Measurements from ENCODE around the gene SHCBP1.
A peak's percentile ranks its signal among the peaks of the same experiment; 100 is the strongest.

SHCBP1 gene

DNA sequence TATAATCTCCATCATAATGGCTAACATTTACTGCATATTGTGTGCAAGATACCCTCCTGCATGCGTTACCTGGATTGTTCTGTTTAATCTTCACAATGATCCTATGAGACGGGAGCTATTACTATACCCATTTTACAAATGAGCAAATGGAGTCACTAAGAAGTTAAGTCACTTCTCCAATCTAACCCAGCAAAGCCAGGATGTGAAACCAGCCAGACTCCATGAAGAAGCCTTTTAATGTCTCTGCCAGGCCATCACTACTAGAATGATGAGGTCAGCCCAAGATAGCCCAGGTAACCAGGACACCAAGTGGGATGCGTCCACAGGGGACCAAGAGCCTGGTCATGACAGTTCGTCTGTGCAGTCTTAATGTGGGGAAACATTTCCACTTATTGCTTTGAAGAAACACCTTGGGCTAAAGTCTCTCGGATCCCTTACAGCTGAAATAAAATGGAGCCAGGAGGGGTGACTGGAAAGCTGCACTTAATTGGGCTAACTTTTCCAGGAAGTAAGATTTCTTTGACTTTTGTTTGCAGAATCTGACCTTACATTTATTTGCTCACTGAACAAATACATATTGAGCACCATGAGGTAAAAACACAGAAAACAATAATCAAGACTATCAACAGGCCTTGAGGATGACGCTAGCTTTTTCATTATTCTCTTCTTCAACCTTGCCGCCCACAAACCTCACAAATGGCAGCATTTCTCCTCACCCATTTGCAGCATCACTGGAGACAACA lies 926 bp upstream of the SHCBP1 start:
- DNase-seq: no peak
- TF ChIP-seq POLR2A (IDR thresholded peaks at IDR 0.05; ENCODE audit: low read length): no peak
- no peak for TF ChIP-seq GATA1 (IDR thresholded peaks at IDR 0.05; ENCODE audit: low read depth, low read length)

DNA sequence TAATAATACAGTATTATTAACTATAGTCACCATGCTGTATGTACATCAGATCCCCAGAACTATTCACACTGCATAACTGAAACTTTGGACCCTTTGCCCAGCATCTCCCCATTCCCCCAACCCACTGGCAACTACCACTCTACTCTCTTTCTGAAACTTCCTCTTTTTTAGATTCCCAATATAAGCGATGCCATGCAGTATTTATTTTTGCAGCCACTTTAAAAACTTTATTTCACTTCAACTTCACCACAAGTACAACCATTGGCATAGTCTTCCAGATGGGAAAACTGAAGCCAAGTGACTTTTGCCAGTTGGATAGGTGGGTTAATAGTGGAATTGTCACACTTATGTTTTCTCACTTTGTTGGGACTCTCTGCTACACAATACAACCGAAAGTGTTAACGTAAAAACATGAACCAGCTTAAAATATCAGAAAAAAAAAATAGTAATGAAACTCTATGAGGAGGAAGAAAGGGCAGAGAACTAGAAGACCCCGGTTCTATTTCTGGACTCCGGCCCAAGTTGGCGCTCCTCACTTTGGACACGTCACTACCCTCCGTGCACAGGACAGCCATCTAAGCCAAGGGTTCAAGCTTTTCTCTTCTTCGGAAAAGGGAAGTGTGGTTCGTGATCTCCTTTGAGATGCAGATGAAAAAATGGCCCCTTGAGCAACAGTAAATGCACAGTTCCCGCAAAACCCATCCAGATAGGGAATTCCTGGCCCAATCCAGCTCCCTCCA lies 743 bp downstream of the SHCBP1 start:
- peak; percentile 72 to 79 for DNase-seq
- TF ChIP-seq POLR2A (IDR thresholded peaks at IDR 0.05; ENCODE audit: low read length): no peak
- no peak for TF ChIP-seq GATA1 (IDR thresholded peaks at IDR 0.05; ENCODE audit: low read depth, low read length)

DNA sequence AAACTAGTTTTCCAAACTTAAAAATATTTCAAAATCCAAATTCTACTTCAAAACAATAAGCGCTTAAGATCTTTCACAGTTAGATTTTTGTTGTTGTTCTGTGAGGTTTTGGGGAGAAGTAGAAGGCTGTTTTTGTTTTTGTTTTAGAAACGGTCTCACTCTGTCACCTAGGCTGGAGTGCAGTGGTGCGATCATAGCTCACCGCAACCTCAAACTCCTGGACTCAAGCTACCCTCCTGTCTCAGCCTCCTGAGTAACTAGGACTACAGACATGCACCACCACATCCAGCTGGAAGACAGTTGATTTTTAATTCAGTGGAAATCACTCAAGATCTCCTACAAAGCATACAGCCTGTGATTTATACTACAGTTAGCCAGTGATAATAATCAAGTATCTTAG lies 2.7 kb downstream of the SHCBP1 start:
- TF ChIP-seq GATA1 (IDR thresholded peaks at IDR 0.05; ENCODE audit: low read depth, low read length): no peak
- TF ChIP-seq POLR2A (IDR thresholded peaks at IDR 0.05; ENCODE audit: low read length): no peak
- DNase-seq: no peak

DNA sequence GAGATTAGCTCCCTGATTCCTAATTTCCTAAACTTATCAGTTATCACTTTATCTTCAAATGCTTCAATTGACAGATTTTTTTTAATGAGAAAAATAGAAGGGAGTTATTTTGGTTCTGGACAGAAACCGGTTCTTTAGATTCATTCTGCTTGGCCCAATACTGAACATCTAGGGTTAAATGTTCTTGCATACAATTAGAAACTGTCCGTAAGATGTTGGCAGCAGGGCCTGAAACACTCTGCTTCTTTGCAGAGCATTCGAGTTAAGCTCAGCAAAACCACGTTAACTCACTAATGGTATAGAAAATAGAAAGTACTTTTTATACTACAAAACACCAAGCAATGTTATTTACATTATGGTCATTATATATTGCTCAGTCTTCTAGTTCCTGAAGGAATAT lies 7.2 kb downstream of the SHCBP1 start:
- TF ChIP-seq GATA1 (IDR thresholded peaks at IDR 0.05; ENCODE audit: low read depth, low read length) (no peak), POLR2A (IDR thresholded peaks at IDR 0.05; ENCODE audit: low read length) (no peak)
- no peak for DNase-seq

DNA sequence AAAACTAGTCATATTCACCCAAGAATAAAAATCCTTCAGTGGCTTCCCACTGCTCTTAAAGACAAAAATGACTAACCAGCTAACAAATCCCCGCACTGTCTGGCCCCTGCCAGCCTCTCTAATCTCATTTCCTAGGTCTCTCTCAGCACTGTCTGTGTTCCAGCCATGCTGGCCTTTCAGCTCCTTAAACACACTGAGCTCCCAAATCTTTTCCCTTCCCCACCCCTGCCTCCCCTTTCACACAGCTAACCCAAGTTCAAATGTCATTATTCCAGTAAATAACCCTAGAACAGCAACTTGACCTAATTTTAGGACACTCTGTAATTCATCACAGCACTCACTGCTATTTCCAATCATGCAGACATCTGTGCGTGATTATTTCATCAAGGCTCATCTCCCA lies 7.8 kb downstream of the SHCBP1 start:
- TF ChIP-seq GATA1 (IDR thresholded peaks at IDR 0.05; ENCODE audit: low read depth, low read length) (no peak), POLR2A (IDR thresholded peaks at IDR 0.05; ENCODE audit: low read length) (no peak)
- no peak for DNase-seq

DNA sequence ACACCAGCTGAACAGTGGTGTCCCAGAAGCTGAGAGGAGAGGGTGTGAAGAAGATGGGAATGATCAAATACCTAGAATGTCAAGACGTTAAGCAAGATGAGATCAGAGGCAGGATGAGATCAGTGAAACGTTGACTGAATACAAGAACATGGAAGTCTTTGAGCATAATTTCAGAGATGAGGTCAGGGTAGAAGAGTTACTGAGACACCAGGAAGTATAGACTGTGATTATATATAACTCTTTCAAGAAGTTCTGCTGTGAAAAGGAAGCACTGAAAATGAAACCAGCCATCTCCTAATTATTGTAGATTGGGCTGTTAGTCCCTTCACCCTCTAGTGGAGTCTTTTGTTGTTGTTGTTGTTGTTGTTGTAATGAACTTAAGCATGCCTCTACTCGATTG lies 9.1 kb downstream of the SHCBP1 start:
- DNase-seq: no peak
- TF ChIP-seq GATA1 (IDR thresholded peaks at IDR 0.05; ENCODE audit: low read depth, low read length) (no peak), POLR2A (IDR thresholded peaks at IDR 0.05; ENCODE audit: low read length) (no peak)

DNA sequence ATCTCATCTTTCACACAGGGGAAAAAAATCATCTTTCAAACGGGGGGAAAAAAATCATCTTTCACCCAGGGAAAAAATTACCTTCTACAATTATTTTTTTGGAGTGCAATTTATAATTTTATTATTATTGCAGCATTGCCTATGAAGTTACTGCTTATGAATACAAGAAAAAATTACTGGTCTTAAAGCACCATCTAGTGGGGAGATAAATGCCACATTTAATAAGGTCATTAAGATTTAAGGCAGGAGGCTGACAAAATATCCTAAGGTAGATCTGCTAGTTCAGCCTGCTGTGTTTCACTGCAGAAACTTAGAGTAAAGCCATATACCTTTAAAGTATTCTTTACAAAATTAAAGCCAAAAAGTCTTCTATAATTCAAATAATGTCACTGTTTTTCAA lies 13.7 kb downstream of the SHCBP1 start:
- DNase-seq: peak; percentile 56 to 63
- no peak for TF ChIP-seq POLR2A (IDR thresholded peaks at IDR 0.05; ENCODE audit: low read length)
- TF ChIP-seq GATA1 (IDR thresholded peaks at IDR 0.05; ENCODE audit: low read depth, low read length): no peak

DNA sequence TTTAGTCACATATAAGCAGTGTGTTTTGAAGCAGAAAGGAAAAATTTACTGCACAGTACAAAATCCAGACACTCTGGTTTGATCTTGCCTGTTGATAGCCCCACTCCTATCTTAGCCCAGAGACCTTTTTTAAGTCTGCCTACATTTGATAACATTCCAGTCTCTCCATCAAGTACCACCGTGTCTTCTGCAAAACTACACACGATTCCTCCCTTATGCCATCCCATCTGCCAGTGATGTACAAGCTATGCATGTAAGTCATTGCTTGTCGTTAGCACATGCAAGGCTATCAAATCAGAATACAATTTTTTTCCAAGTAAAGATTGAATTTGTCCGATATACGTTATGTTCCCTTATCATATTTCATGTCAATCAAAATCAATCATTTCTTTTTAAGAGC lies 14.9 kb downstream of the SHCBP1 start:
- peak; percentile 8 to 42 for DNase-seq
- TF ChIP-seq POLR2A (IDR thresholded peaks at IDR 0.05; ENCODE audit: low read length) (no peak), GATA1 (IDR thresholded peaks at IDR 0.05; ENCODE audit: low read depth, low read length) (no peak)

DNA sequence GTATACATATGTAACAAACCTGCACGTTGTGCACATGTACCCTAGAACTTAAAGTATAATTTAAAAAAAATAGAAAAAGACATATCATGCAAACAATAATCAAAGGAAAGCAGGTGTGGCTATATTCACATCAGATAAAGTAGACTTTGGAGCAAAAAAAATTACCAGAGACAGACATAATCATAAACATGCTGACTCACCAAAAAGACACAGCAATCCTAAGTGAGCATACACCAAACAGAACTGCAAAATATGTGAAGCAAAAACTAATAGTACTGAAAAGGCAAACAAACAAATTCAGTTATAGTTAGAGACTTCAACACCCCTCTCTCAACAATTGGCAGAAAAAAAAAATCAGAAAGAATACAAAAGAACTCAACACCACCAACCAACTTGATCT lies 29.9 kb downstream of the SHCBP1 start:
- TF ChIP-seq GATA1 (IDR thresholded peaks at IDR 0.05; ENCODE audit: low read depth, low read length) (no peak), POLR2A (IDR thresholded peaks at IDR 0.05; ENCODE audit: low read length) (no peak)
- DNase-seq: peak; percentile 7 to 14

DNA sequence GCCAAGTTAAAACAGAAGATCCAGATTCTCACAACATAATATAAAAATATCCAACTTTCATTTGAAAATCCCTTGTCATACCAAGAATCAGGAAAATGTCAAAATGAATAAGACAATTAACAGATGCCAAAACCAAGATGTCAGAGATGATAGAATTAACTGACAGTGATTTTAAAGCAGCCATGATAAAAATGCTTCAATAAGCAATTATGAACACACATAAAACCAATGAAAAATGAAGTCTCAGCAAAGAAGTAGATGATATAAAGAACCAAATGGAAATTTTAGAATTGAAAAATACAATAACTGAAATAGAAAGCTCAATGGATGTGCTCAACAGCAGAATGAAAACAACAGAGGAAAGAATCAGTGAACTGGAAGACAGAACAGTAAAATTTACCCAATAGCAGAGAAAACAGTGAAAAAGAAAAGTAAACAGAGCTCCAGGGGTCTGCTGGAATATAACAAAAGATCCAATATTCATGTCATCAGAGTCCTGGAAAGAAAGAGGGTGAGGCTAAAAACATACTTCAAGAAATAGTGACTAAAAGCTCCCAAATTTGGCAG lies 35.1 kb downstream of the SHCBP1 start:
- no peak for DNase-seq
- no peak for TF ChIP-seq POLR2A (IDR thresholded peaks at IDR 0.05; ENCODE audit: low read length)
- no peak for TF ChIP-seq GATA1 (IDR thresholded peaks at IDR 0.05; ENCODE audit: low read depth, low read length)

DNA sequence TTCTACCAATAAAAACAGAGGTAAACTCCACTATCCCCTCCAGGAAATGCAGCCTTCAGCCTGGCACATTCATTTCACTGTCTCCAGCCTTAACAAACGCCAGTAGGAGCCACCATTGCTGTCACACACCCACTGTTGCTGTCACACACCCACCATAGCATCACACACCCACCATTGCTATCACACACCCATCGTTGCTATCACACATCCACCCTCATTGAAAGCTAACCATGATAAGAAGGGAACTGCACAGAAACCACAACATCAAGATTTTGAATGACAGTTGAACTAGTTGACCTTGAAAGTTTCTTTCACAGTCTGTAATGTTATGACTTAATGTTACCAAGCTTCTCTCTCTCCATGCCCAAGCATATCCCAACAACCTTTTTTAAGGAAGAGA lies 38.1 kb downstream of the SHCBP1 start:
- peak; percentile 45 to 84 for DNase-seq
- TF ChIP-seq POLR2A (IDR thresholded peaks at IDR 0.05; ENCODE audit: low read length) (no peak), GATA1 (IDR thresholded peaks at IDR 0.05; ENCODE audit: low read depth, low read length) (no peak)

DNA sequence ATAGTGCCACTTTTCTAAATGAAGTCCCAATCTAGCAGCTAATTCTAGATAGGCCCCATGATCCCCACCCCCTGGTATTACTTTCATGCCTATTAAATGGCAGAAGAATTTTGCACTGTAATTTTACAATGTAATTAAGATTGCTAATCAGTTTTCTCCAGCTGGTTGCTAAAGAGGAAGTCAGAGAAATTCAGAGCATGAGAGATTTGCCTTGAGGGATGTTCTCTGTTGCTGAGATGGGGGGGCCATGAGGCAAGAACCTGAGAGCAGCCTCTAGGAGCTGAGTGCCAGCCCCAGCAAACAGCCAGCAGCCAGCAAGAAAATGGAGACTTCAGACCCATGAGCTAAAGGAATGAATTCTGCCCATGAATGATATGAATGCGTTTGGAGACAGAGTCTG lies 38.9 kb downstream of the SHCBP1 start:
- peak; percentile 21 to 66 for DNase-seq
- TF ChIP-seq GATA1 (IDR thresholded peaks at IDR 0.05; ENCODE audit: low read depth, low read length) (no peak), POLR2A (IDR thresholded peaks at IDR 0.05; ENCODE audit: low read length) (no peak)

DNA sequence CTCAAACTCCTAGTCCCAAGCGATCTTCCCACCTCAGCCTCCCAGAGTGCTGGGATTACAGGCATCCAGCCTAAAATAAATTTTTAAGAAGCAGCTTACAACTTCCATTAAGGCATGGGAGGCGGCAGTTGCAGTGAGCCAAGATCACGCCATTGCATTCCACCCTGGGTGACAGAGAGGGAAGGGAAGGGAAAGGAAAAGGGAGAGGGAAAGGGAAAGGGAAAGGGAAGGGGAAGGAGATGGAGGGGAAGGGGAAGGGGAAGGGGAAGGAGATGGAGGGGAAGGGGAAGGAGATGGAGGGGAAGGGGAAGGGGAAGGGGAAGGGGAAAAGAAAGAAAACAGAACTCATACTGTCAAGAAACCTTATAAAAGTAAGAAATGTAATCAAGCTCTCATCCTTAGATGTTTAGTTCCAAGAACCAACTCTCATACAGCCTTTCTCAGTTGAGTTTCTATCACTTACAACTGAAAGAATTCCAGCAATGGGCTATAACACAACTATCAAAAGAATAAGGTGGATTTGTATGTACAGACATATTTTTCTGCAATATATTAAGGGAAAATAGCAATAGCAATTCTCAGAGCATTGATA lies 43.1 kb downstream of the SHCBP1 start:
- DNase-seq: no peak
- TF ChIP-seq GATA1 (IDR thresholded peaks at IDR 0.05; ENCODE audit: low read depth, low read length): no peak
- TF ChIP-seq POLR2A (IDR thresholded peaks at IDR 0.05; ENCODE audit: low read length): no peak

DNA sequence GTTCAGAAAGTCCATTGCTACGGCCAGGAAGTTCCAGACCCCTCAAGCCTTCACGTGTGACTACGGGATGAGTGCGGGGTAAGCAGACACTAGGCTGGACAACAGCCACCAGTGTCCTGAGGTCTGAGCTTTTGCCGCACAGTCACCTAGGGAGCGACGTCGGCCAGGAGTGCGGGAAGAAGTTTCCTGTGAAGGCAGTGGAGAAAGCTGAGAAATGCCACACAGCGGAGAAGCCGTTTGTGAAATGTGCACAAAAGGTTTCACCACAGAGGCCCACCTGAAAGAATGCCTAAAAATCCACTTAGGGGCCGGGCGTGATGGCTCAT lies 47.4 kb downstream of the SHCBP1 start:
- no peak for TF ChIP-seq POLR2A (IDR thresholded peaks at IDR 0.05; ENCODE audit: low read length)
- no peak for TF ChIP-seq GATA1 (IDR thresholded peaks at IDR 0.05; ENCODE audit: low read depth, low read length)
- no peak for DNase-seq
